ENCODE data around the gene FGGY. TPM values are rescaled to one million over a fixed set of nuclear protein-coding genes. Genes with fewer than 3 reads are reported as not detected.

Gene FGGY
- total RNA-seq, 1 donor from 2014 or later: 9.0 TPM

- Mint-ChIP-seq H3K4me3 (ENCODE audit: unreplicated experiment) (no peak overlapping the region), H3K27ac (ENCODE audit: unreplicated experiment) (peak overlapping the region; percentile 46)
- no peak for DNase-seq (ENCODE audit: low spot score)
These were observed 141.2 kb downstream of the FGGY start for GRCh38 chr1:59438058-59438560.

GRCh38 chr1:59442492-59442891 is 145.6 kb downstream of the FGGY start:
- Mint-ChIP-seq H3K9me3 (ENCODE audit: low read depth) (no peaks in the 10 kb centered on the region), H3K27me3 (ENCODE audit: low read depth) (no peaks in the 10 kb centered on the region), H3K27ac (ENCODE audit: unreplicated experiment) (no peak overlapping the region), H3K4me3 (ENCODE audit: unreplicated experiment) (no peak overlapping the region), H3K36me3 (ENCODE audit: low read depth) (no peaks in the 10 kb centered on the region), H3K4me1 (ENCODE audit: low read depth) (peaks cover 58% of the 10 kb centered on the region)
- no peak for TF ChIP-seq CTCF (IDR thresholded peaks at IDR 0.05)
- DNase-seq (ENCODE audit: low spot score): no peak

More at GRCh38 chr1:59438058-59438560, 141.2 kb downstream of the FGGY start:
- Mint-ChIP-seq H3K27me3 (ENCODE audit: low read depth) (no peaks in the 10 kb centered on the region), H3K36me3 (ENCODE audit: low read depth) (no peaks in the 10 kb centered on the region), H3K4me1 (ENCODE audit: low read depth) (peaks cover 35% of the 10 kb centered on the region), H3K9me3 (ENCODE audit: low read depth) (no peaks in the 10 kb centered on the region)
- TF ChIP-seq CTCF (IDR thresholded peaks at IDR 0.05): no peak

- Mint-ChIP-seq H3K27me3 (ENCODE audit: low read depth) (no peaks in the 10 kb centered on the region), H3K4me3 (ENCODE audit: unreplicated experiment) (no peak overlapping the region), H3K27ac (ENCODE audit: unreplicated experiment) (peak overlapping the region; percentile 60), H3K36me3 (ENCODE audit: low read depth) (no peaks in the 10 kb centered on the region), H3K4me1 (ENCODE audit: low read depth) (peaks cover 58% of the 10 kb centered on the region), H3K9me3 (ENCODE audit: low read depth) (no peaks in the 10 kb centered on the region)
- DNase-seq (ENCODE audit: low spot score): no peak
- TF ChIP-seq CTCF (IDR thresholded peaks at IDR 0.05): no peak
These were observed 146.4 kb downstream of the FGGY start for GRCh38 chr1:59443310-59443709.

- Mint-ChIP-seq H3K9me3 (ENCODE audit: low read depth) (no peaks in the 10 kb centered on the region), H3K27me3 (ENCODE audit: low read depth) (no peaks in the 10 kb centered on the region), H3K4me1 (ENCODE audit: low read depth) (peaks cover 57% of the 10 kb centered on the region), H3K27ac (ENCODE audit: unreplicated experiment) (peak overlapping the region; percentile 91), H3K4me3 (ENCODE audit: unreplicated experiment) (no peak overlapping the region), H3K36me3 (ENCODE audit: low read depth) (no peaks in the 10 kb centered on the region)
- no peak for TF ChIP-seq CTCF (IDR thresholded peaks at IDR 0.05)
- no peak for DNase-seq (ENCODE audit: low spot score)
These were observed 147.6 kb downstream of the FGGY start for GRCh38 chr1:59444520-59444919.

GRCh38 chr1:59445040-59445439 is 148.1 kb downstream of the FGGY start:
- Mint-ChIP-seq H3K4me1 (ENCODE audit: low read depth) (peaks cover 57% of the 10 kb centered on the region), H3K4me3 (ENCODE audit: unreplicated experiment) (no peak overlapping the region), H3K27me3 (ENCODE audit: low read depth) (no peaks in the 10 kb centered on the region), H3K36me3 (ENCODE audit: low read depth) (no peaks in the 10 kb centered on the region), H3K27ac (ENCODE audit: unreplicated experiment) (peak overlapping the region; percentile 91), H3K9me3 (ENCODE audit: low read depth) (peaks cover 5% of the 10 kb centered on the region)
- TF ChIP-seq CTCF (IDR thresholded peaks at IDR 0.05): no peak
- DNase-seq (ENCODE audit: low spot score): no peak

Measured in chondrocyte (in vitro differentiated cells).